ENCODE measurements around the gene ESYT2.

The ESYT2 gene

GRCh38 chr7:158825628-158826289 is 3.5 kb downstream of the ESYT2 start:
- DNase-seq (ENCODE audit: low read depth): no peak

DNA sequence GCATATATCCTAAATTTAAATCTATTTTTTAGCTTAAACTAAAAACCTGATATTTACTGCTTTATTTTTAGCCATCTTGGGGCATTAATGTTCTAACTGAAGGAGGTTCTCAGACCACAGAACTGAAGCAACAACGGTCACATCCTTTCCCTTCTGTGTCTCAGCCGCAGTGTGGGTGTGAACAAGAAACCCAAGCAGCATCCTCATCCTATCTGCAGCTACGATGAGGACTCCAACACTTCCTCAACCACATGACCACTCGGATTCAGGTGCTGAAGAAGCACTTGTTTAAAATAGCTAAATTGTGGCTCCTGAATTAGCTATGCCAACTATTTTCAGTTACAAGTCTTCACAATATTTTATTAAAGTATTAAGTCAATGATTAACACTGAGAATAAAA is 5.3 kb downstream of the ESYT2 start:
- DNase-seq (ENCODE audit: low read depth): no peak

DNA sequence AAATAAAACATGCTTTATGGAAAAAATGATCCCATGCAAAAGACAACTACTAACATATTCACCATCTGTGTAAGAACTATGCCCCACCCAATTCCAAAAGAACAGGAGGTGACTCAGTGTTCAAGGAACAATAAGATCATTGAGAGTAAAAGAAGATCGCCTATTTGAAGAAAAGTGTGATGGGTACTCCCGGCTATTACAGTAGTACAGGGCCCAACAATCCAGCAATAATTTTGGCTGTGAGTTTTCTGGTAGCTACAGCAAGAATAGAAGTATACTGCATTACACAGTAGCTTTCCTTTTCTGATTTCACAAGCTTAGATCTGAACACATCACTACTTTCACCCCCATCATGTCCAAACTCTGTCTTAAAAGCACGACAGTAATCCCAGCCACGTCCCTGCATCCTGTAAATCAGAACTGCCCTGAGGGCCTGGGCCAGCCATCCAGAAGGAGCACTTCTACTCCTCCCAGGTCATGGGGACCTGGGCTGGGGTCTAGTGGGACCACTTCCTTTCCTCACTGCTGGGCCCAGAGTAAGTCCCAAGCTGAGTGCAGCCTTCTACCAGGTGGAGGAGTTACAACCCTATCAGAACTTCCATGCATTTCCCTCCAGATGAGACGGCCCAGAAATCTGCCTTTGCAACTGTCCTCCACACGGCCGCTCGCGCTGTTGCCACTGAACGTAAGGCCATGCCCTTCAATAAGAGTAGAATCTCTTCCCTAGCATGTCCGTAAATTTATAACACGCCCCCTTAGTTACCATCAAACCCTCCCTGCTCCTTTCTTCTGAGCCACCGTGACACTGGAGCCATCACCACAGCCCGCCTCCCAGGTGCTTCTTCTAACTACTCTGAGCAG is 7.9 kb downstream of the ESYT2 start:
- no peak for DNase-seq (ENCODE audit: low read depth)

DNA sequence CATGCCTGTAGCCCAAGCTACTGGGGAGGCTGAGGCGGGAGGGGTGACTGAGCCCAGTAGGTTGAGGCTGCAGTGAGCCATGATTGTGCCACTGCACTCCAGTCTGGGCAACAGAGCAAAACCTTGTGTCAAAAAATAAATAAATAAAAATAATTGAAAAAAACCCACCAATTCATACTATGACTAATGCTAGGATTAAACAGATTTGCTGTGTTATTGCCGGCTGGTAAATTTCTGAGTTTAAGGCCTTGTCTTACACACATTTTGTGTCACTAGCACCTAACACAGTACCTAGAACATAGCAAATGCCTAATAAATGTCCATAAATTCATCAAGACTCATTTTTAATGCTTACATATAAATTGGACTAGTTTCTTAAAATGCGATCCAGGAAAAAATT is 8.7 kb downstream of the ESYT2 start:
- no peak for DNase-seq (ENCODE audit: low read depth)

GRCh38 chr7:158819571-158820203 is 9.6 kb downstream of the ESYT2 start:
- DNase-seq (ENCODE audit: low read depth): no peak

DNA sequence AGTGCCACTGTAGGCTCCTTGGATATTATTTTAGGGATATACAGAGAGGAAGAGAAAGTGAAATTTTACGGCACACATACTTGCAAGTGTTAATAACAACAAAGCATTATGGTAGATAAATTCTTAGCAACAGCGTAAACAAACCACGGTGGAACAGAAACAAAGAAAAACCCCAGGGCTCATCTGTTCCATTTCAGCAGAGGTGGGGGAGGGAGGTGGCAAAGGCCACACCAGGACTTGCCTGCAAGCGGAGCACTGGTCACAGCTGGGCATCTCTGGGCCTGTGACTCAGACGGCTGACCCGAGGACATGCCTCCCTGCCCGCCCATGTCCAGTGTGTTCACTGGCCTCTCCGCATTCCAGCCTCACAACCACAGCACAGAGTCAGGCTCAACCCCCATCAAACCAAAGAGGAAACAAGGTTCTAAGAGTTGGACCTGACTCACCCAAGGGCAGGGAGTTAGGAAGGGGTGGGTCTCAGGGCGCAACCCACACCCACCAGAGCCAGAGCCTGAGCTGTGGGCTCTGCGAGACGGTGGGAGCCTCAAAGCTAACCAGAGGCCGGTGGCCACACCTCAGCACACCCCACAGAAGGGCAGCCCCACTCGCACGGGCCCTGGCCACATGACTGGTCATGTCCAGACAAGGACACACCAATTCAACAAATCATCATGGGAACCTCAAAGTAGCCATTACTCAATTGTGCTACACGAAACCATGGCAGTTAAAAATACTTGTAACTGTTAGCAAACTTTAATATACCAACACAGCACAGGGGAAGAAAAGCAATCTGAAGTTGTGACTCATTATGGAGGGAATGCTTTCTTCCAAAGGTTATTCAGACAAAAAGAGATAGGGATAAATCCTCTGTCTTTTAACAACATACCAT is 10.7 kb downstream of the ESYT2 start:
- peak; percentile 40 for DNase-seq (ENCODE audit: low read depth)

DNA sequence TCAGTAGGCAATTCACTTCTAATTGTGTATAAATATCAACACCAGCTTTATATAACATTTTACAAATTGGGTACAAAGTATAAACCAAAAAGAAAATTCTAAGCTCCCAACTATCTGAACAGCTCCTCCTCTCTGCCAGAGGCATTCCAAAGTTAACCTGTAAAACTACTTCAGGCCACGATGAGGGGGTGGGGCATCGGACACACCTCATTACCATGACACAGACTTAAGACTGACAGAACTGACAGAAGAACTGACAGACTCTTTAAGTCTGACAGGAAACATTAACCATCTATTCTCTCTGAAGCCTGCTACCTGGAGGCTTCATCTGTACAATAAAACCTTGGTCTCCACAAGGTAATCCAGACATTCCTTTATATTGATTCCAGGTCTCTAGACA is 12.3 kb downstream of the ESYT2 start:
- no peak for DNase-seq (ENCODE audit: low read depth)

- DNase-seq (ENCODE audit: low read depth): no peak
Measured at GRCh38 chr7:158816271-158816670, 13.0 kb downstream of the ESYT2 start.

- no peak for DNase-seq (ENCODE audit: low read depth)
Measured at GRCh38 chr7:158815800-158816128, 13.5 kb downstream of the ESYT2 start.

DNA sequence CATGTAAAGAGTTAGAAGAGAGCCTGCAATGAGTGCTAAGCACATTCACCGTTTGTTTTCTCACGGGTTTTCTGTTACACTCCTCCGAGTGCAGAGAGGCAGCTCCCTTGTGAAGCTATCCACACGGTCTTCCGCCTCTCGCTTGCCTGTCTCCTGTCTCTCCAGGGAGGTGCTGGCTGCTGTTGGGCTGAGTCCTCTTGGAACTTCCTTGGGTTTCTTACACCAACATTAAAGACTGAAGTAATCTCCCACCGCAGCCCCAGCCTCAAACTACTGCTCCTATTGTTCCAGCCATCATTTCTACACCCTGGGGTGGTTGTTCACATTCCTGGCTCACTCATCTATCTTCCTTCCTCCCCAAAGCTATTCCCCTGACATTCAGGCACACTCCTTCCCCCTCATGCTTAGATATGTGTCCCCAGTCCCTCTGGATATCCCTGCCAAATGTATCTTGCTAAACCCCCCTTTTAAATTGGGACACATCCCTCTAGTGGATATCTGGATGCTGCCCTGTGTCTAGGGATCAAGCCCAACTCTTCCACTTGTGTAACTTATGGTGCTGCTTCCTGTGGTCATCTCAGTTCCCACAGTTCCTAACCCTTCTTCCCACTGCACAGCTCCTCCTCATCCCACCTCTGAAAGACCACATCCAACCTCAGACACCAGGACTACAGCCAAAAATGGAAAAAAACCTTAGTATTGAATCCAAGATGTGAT is 14.1 kb downstream of the ESYT2 start:
- DNase-seq (ENCODE audit: low read depth): no peak

DNA sequence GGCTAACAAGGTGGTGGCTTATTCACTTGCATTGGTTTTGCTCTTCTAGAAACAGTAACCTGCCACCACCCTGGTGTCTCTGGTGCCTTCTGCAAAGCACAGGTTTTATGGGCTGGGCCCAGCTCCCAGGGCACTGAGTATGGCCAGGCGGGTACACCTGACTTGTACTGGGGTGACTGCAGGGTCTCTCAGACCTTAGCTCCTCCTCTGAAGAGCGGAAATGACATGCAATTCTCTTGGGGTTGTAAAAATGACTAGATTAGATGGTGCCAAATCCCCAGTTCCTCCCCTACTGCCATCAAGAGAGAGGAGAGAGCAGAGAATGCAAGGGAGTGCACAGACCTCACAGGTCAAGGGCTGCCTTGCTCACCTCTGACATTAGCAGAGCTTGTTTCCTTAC is 14.7 kb downstream of the ESYT2 start:
- DNase-seq (ENCODE audit: low read depth): no peak

DNA sequence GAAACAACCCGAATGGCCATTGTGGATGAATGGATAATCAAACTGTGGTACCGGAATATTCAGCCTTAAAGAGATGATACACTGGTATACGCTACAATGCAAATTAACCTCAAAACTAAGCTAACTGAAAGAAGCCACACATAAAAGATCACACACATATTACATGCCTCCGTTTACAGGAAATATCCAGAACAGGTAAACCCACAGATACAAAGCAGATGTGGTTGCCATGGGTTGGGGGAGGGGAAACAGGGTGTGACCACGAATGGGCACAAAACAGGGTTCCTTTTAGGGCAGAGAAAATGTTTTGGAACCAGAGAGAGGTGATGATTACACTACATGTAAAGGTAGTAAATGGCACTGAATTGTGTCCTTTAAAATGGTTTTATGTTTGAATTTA is 16.6 kb downstream of the ESYT2 start:
- no peak for DNase-seq (ENCODE audit: low read depth)

DNA sequence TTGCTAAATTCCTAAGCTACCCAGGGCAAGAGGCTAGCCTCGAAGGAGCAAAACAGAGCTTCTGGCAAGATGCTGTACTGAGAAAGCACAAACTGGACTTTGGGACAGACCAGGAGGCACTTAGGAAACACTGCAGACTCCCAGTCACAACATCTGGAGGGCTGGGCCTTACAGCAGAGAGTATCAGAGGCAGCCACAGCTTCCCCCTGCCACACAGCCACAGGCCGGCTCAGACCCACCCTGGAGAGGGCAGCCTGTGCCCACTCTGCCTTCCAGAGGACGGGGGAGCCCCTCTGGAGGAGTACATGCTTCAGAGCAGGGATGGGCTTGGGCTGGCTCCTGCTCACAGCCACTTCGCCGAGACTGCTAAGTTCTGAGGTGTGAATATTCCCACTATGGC is 17.4 kb downstream of the ESYT2 start:
- no peak for DNase-seq (ENCODE audit: low read depth)

DNA sequence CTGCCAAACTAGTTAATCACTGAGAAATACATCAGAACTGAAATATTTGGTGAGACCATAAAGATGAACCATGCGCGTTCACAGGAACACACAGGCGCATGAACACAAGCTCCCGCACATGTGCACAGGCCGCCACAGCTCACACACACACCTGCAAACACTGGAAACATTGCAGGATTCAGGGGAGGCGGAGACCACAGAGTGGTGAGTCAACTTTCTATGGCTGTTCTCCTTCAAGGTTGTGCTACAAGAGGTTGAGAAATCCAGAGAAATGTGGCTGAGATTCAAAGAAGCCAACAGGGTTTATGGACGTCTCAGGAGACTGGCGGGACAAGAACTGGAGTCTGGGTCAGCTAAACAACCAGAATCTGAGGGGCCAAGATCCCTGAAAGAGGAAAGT is 17.8 kb downstream of the ESYT2 start:
- DNase-seq (ENCODE audit: low read depth): no peak

DNA sequence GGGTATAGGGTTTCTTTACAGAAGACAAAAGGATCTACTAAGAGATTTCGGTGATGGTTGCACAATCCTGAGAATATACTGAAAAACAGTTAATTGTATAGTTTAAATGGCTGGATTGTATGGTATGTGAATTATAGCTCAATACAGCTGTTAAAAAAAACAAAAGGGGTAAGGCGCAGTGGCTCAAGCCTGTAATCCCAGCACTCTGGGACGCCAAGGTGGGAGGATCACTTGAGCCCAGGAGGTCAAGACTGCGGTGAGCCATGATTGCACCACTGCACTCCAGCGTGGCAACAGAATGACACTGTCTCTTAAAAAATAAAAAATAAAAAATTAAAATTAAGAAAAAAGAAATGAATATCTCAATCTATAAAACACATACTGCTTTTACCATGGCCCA is 18.5 kb downstream of the ESYT2 start:
- no peak for DNase-seq (ENCODE audit: low read depth)

GRCh38 chr7:158809596-158809995 is 19.7 kb downstream of the ESYT2 start:
- DNase-seq (ENCODE audit: low read depth): no peak

GRCh38 chr7:158808126-158808525 is 21.2 kb downstream of the ESYT2 start:
- no peak for DNase-seq (ENCODE audit: low read depth)

DNA sequence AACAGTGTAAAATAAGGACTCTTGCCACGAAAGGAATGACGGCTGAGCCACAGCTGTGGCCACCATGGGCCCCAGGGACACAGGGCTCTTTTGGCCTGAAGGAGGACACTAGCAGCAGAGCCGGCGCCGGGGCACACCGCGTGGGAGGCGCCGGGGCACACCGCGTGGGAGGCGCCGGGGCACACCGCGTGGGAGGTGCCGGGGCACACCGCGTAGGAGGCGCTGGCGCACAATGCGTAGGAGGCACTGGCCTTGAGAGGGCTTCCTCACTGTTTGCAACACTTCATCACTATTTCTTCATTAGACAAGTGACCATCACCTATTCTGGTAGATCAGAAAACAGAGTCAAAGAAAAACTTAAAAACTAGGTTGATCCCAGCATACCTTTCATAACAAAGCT is 23.4 kb downstream of the ESYT2 start:
- no peak for DNase-seq (ENCODE audit: low read depth)

- no peak for DNase-seq (ENCODE audit: low read depth)
Measured at GRCh38 chr7:158805414-158805813, 23.9 kb downstream of the ESYT2 start.

DNA sequence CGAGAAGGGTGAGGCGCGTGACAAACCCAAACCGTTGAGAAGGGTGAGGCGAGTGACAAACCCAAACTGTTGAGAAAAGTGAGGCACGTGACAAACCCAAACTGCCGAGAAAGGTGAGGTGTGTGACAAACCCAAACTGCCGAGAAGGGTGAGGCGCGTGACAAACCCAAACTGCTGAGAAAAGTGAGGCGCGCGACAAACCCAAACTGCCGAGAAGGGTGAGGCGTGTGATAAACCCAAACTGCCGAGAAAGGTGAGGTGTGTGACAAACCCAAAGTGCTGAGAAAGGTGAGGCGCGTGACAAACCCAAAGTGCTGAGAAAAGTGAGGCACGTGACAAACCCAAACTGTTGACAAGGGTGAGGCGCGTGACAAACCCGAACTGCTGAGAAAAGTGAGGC is 25.0 kb downstream of the ESYT2 start:
- DNase-seq (ENCODE audit: low read depth): no peak

DNA sequence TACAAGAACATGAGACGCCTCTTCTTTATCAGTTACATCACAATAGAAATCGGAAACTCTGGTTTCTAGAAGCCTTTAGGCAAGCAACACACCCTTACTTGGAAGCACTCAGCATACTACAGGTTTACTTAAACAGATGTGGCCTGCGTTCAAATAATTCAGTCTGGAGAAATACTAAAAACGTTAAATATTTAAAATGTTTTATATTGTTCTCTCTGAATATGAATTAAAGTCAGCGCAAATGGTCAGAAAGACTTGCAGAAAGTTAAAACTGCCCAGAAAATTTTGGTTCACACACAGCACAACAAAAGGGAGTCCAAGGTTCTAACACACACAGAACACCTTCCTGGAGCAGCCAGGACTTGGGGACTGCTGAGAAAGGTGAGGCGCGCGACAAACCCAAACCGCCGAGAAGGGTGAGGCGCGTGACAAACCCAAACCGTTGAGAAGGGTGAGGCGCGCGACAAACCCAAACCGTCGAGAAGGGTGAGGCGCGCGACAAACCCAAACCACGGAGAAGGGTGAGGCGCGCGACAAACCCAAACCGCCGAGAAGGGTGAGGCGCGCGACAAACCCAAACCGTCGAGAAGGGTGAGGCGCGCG is 25.8 kb downstream of the ESYT2 start:
- DNase-seq (ENCODE audit: low read depth): no peak
